ENCODE results near the gene KLHL8.

DNA sequence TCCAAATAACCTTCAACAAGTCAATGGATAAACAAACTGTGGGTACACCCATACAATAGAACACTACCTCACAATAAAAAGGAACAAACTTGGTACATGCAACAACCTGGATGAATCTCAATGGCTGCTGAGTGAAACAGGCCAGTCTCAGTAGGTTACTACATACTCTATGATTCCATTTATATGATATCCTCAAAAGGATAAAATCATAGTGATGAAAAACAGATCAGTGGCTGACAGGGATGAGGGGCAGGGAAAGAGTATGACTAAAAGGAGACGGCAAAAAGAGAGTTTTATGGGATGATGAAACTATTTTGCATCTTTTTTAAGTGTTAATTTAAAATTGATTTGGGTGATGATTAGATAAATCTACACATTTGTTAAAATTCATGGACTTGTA lies 15.9 kb downstream of the KLHL8 start:
- TF ChIP-seq EZH2 (IDR thresholded peaks at IDR 0.05; ENCODE audit: low read length), result no peak
- TF ChIP-seq, protein P1, sequence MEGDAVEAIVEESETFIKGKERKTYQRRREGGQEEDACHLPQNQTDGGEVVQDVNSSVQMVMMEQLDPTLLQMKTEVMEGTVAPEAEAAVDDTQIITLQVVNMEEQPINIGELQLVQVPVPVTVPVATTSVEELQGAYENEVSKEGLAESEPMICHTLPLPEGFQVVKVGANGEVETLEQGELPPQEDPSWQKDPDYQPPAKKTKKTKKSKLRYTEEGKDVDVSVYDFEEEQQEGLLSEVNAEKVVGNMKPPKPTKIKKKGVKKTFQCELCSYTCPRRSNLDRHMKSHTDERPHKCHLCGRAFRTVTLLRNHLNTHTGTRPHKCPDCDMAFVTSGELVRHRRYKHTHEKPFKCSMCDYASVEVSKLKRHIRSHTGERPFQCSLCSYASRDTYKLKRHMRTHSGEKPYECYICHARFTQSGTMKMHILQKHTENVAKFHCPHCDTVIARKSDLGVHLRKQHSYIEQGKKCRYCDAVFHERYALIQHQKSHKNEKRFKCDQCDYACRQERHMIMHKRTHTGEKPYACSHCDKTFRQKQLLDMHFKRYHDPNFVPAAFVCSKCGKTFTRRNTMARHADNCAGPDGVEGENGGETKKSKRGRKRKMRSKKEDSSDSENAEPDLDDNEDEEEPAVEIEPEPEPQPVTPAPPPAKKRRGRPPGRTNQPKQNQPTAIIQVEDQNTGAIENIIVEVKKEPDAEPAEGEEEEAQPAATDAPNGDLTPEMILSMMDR (optimal IDR thresholded peaks at IDR 0.05 in 1 of 3, IDR thresholded peaks at IDR 0.05 in 1 of 3, conservative IDR thresholded peaks at IDR 0.05 in 1 of 3; ENCODE audit: extremely low read depth in 1 of 3, insufficient read depth in 2 of 3, low read length in 3 of 3), result no peak

Measured in keratinocyte (primary cell).